ENCODE measurements around the gene PUSL1.

The PUSL1 gene

DNA sequence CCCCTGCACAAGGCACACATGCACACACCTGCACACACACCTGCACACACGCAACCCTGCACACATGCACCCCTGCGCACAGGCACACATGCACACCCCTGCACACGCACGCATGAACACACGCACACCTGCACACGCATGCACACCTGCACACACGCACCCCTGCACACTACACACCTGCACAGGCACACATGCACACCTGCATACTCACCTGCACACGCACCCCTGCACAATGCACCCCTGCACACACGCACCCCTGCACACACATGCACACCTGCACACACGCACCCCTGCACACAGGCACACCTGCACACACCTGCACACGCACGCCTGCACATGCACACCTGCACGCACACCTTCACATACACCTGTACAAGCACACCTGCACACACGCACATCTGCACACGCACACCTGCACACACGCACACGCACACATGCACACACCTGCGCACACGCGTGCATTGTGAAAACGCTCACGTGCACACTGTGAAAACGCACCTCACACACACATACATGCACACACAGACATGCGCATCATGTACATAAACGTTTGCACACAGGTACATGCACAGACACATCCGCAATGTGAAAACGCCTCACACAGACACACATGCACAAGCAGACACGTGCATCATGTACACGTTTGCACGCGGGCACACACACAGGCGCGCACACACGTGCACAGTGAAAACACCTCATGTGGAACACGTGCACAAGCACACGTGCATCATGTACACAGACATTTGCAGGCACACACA is 32.6 kb downstream of the PUSL1 start:
- no peak for DNase-seq (ENCODE audit: low spot score)

DNA sequence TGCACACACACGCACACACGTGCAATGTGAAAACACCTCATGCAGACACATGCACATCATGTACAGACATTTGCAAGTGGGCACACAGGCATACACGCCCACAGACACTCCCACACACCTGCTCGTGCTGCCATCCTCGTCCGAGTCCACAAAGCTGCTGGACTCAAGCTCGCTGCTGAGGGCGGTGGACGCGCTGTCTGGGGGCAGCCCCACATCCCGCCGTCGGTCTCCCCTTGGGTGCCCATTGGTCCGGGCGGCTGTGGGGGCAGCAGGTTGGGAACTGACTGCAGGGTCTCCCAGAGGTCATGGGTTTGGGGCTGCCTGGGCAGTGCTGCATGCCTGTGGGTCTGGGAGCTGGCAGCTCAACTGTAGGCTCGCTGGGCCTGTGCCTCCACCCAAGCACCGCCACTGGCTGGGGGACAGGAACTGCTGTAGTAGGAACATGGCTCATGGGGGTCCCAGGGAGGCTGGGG is 33.2 kb downstream of the PUSL1 start:
- no peak for DNase-seq (ENCODE audit: low spot score)

DNA sequence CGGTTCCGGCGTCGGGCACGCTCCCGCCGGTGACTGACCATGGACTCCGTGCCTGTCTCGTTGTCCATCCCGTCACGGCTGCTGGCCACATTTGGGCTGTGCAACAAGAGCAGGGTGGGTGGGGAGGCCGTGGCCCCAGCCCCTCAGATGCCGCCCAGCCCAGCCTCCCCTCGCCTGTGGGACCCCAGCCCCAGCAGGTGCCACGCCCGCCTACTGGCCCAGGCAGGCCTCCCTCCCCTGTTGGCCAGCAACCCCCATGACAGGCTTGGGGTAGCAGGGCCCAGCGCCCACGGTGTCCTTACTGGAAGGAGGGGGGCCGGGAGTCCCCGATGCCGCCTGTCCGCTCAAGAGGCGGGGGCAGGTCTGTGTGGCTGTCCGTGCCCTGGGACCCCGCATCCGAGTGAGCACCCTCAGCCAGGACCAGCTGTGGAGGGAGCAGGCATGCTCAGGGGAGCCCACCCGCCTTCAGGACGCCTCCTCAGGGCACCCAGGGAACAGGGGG is 33.7 kb downstream of the PUSL1 start:
- no peak for DNase-seq (ENCODE audit: low spot score)

DNA sequence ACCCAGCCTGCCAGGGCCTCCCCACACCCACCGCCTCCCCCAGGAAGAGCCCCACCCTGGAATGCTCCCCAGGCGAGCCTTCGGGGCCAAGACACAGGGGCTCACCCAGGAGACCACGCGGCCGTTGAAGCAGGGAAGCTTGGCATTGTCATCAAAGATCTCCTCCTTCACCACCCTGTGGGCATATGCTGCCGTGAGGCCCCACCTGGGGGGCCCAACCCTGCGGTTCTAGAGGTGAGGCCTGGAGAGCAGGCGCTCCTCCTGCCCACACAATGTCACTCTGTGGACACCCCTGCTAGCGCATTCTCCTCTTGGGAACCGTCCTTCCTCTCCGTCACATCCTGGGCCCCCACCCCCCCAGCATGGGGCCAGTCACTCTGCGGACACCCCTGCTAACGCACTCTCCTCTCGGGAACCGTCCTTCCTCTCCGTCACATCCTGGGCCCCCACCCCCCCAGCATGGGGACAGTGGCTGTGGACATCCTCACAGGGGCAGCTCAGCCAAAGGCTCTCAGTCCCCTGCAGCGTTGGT is 34.3 kb downstream of the PUSL1 start:
- DNase-seq (ENCODE audit: low spot score) = no peak

DNA sequence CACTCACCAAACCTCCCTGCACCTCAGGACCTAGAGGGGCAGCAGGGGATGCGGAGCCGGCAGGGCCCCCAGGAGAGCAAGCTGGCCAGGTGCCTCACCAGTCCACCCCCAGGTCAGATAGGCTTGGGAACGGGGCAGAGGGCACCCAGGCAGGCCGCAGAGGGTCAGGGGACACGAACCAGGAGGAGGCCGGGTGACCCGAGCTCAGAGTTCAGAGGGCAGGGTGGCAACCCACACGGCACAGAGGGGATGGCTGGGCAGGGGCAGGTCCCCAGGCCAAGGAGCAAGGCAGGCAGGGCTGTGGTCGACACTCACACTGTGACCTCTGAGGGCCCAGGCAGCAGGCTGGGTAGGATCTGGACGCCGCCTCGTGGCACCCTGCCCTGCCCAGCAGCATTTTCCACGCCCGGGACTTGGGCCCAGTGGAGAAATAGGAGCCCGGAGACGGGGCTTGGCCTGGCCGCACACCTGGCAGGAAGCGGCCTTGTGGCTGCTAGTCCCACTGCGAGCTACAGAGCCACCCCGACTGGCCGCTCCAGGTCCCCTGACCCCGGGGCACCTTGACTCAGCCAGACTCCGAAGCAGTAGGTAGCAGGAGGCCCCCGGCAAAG is 35.5 kb downstream of the PUSL1 start:
- DNase-seq (ENCODE audit: low spot score) = no peak

DNA sequence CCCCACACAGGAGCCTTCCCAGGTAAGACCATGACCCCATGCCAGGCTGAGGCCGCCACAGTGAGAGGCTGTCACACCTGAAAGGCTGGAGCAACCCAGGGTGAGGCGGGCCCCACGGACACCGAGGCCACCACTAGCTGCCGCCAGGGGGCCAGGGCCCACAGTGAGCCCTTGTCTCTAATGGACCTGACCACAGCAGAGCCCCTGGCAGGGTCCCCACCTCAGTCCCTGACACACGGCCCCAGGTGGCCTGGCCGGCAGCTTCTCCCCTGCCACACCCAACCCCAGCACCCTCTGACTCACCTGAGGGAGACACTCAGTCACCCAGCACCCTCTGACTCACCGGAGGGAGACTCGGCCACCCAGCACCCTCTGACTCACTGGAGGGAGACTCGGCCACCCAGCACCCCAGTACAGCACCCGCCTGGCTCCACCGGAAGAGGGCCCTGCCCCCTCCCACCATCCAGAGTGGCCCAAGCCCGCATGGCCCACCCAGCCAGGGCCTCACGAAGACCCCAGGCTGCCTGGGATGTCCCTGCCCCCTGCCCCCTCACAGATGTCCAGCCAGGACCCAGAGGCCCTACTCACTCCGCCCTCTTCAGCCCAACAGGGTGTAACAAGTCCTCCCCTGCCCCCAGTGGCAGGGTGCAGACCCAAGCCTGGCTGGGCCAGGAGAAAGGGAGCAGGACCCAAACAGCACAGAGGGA is 36.4 kb downstream of the PUSL1 start:
- DNase-seq (ENCODE audit: low spot score) = peak; percentile 86

DNA sequence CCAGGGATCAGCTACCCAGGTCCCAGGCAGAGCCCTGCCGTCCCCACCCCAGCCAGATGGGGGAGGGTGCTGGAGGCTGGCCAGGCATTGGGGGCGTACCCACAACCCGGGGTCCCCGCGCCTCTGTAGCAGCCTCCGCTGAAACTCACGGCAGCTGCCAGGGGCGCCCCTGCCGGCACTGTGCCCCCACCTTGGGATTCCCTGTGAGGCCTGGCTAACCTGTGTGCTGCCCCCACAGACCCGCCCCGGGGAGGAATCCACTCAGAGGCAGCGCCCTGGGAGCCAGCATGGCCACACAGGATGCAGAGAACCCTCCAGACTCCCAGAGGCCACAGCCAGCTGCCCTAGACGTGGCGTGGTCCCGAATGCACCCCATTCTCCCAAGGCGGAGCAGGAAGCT is 37.0 kb downstream of the PUSL1 start:
- no peak for DNase-seq (ENCODE audit: low spot score)

DNA sequence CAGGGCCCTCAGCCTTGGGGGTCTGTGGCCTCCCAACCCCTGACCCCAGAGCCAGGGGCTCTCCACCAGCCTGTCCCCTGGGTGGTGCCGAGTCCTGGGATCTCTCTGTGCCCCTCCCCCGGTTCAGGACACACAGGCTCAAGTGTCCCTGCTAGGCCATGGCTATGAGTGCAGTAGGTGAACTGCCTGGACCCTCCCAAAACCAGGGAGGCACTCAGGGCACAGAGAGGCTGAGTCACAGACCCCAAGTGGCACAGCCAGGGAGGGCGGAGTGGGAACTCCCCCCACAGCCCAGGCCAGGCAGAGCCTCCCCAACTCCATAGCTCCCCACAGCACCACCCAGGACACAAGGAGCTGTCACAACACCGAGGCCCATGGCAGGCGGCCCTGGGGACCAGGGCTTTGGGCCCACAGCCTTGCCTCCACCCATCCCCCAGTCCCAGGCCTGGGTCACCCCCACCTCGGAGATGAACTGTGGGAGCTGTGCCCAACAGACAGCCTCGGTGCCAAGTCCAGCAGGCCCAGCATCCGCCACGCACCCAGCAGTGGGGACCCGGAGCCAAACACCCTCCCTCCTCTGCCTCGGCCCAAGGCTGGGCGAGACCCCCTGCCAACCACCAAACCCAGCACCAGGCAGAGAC is 37.6 kb downstream of the PUSL1 start:
- no peak for DNase-seq (ENCODE audit: low spot score)

DNA sequence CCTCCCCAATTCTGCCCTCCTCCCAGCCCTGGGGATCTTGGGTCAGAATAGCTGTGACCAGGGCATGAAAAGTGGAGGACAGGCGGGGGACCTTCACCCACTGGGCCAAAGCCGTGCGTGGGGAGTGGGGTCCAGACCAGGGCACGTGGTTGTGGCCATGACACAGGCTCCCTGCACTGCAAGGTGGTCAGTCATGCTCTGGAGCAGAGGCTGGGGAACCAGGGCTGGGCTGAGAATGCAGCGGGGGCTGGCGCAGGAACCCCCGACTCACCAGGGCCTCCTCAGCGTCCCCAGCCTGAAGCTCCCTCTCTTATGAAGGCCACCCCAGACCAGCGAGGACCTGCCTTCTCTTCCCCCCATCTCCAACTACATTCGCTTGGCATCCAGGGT is 38.1 kb downstream of the PUSL1 start:
- DNase-seq (ENCODE audit: low spot score) = no peak

DNA sequence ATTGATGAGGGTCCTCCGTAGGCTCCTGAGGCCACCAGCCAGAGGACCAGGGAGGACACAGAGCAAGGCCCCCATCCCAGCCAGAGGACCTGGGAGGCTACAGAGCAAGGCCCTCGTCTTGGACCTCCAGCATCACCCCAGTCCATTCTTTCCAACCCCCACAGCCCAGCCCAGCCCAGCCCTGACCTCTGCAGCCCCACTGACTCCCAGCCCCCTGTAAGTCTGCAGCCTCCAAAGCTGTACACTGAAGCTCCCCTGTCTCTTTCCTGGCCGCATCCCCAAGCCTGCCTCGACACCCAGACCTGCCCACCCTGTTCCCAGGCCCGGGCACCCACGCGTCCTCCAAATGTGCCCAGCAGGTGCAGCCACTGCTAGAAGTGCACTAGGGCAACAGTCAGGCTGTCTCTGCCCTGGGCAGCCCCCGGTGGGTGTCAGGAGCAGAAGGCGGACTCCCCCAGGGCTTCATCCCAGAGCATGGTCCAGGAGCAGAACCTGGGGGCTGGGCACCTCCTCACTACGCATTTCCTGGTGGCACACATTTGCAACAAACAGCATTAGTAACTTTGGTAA is 38.7 kb downstream of the PUSL1 start:
- DNase-seq (ENCODE audit: low spot score) = no peak

DNA sequence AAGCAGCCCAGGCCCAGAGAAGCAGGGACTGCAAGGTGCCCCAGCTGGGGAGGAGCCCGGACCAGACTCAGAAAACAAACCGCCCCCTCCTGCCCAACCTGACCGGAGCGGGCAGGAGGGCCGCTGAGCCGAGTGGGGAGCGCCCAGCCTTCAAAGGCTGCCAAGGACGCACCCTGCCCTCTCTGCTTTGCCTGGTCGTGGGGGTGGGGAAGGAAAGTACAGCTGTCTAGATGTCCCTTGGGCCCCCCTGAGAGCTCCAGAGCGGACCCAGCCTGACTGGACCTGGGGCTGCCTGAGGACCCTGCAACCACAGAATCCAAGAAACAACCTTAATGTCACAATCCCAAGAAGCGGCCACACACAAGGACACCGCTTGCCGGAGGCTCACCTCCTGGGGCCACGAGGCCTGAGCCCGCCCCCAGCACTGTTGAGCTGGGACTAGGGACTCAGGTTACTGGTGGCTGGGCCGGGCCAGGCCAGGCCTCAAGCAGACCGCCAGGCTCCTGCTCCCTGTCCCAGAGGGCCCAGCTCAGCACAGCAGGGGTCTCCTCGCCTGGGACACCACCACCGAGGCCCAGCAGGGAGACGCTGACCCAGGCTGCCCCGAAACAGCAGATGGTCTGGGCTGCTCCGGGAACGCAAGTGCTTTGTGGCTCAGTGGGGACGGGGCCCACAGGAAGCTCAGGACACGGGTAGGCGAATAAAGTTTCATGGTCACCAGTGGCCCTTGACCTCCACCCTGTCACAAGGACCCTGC is 39.4 kb downstream of the PUSL1 start:
- peak; percentile 66 for DNase-seq (ENCODE audit: low spot score)

DNA sequence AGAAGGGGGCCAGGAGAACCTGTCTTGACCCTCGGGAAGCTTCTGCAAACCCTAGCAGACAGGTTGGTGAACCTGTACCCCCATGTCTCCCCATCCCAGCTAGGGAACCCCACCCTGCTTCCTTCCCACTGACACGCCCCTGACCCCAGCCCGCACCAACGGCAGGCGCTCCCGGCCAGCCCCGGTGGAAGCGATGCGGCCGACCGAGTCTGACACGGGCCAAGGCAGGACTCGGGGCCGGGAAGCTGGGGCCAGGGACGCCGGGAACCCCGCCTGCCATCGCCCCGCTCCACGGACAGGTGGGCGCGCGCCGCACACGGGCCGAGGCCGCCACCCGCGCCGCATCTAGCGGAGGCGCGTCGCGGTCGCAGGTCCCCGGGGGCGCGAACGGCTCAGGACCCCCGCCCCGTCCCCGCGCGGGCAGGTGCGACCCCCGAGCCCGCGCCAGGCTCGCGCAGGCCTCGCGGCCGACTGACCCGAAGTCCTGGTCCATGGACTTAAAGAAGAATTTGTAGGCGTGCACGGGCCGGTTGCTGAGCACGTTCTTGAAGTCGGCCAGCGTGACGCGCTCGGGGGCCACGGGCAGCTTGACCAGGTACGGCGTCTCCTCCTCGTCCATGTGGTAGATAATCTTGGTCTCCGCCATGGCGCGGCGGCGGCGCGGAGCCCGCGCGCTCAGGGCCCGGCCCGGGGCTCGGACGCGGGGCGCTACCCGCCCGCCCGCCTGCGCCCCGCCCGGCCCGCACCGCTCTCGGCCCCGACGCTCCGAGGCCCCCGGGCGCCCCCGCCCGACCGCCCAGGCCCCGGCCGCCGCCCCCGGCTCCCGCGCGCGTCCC is 40.2 kb downstream of the PUSL1 start:
- no peak for DNase-seq (ENCODE audit: low spot score)

DNA sequence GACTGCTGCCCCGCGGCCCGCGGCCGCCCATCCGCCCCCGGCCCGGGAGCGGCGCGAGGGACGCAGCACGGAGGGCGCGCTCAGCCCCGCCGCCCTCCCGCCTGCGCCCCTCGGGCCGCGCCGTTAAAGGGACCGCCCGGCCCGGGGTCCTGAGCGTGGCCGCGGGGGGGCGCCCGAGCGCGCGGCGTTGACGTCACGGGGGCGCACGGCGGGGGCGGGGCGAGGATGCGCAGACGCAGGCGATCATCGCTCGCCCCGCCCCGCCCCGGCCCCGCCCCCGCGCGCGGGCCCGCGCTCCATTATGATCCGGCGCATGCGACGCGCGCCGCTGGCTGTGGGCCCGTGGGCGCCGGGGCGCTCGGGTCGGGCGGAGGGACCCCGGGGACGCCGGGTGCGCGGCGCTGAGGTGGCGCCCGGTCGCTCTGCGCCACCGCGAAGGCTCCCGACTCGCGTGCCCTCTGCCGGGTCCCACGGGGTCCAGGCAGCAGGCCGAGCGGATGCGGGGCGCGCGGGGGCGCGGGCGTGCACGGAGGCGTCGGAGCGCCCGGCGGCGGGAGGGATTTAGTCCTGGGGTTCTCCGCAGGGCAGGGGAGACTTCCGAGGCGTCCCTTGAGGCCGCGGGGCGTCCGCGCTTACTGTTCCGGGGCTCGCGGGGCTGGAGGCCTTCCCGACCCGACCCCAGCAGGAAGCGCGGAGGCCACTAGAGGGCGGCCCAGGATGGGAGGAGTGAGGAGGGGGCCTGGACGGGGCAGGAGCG is 41.0 kb downstream of the PUSL1 start, which contains the start of gene DVL1:
TSS of gene DVL1 (minus strand) at position 163 of the 757 bp plus-strand sequence. CDS start 353 bp downstream, outside the sequence.
- peak; percentile 43 for DNase-seq (ENCODE audit: low spot score)

DNA sequence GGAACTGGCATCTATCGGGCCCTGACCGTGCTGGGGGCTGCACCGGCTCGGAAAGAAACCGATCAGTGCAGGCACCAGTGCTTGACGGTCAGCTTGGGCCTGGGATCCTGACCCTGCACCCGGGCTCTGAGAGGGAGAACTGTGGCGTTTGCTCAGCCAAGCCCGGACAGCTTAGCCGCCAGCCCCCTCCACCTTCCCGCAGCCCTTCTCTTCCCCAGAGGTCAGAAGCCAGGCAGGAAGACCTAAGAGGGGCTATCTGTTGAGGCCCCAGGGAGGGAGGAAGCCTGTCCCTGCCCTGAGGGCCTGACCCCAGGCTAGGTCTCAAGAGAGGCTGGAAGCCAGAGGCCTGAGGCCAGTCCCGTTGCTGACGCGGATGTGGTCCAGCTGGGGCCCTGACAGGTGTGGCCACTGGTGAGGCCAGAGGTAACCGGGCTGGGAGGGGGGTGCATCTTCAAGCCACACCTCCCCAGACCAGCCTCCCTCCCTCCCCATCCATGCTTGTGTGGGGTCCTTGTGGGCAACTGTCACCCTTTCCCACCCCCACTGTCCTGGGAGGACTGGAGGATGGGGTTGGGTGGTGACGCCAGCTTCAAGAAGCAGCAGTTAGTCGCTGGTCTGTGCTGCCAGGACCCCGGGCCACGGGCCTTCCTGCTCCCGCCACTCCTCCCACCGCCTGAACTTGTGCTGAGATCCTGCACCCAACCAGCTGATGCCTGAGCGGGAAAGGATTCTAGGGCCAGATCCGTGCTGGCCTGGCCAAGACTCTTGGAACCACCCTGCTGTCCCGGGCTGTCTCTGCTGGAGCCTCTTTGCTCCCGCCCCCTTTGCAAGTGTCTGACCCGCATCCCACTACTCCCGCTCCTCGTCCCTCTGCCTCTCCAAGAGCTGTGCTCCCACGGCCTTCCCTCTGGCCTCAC is 43.4 kb downstream of the PUSL1 start:
- no peak for DNase-seq (ENCODE audit: low spot score)

DNA sequence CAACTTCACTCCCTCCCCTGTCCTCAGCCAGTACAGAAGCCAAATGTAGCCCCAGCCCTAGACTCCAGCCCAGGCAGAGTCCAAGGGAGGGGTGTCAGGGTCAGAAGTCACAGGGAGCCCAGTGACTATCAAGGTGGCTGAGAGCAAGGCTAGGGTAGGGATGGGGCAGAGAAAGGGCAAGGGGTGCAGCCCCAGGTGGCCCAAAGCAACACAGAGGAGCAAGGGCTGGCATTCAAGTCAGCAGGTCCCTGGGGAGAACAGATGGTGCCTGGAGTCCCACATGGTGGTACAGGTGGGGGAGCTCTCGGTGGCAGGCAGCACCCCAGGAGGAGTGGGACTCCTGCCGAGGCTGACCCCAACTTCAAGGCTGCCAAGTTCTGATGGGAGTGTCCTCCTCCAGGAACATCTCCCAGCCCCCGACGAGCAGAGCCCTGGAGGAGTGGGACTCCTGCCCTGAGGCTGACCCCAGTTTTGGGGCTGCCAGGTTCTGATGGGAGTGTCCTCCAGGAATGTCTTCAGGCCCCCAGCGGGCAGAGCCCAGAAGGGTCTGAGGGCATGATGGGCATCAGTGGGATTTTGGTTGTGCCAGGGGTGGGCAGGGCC is 44.5 kb downstream of the PUSL1 start:
- no peak for DNase-seq (ENCODE audit: low spot score)

DNA sequence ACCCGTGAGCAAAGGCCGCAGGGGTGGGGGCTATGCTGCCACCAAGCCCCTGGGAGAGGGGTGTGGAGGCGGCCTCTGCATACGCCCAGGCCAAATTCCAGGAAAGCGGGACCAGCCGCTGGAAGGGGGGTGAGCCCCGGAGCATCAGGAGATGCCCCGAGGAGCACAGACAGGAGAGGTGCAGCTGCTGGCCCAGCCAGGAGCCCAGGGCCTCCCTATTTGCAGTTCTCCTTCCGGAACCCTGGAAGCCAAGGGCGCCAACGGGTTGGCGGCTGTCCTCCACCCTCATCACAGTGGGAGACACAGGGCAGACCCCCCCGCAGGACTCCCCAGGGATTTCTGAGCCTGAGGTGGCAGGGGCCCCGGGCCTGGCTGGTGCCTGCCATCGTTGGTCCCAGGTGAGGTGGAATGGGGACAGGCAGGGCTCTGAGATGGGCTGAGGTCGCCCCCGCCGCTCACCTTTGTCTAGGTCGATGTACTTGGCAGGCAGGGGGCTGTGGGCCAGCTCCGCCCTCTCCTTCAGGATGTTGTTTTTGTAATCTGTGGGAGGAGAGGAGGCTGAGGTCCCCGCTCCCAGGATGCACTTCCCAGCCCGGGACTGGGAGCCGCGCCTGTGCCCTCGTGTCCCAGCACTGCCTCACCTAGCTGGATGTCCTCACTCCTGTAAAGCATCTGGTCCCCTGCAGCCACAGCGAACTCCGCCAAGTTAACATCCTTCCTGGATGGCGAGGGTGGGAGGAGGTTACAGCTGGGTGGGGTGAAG is 45.2 kb downstream of the PUSL1 start:
- DNase-seq (ENCODE audit: low spot score) = no peak
